Loucy (cell line): Measurements from ENCODE around the gene FAM221B.

ENCODE experiments used
- H2AFZ ChIP-seq: fragments of 200-600 bp; sonication (generic); 2 replicates; pipeline ENCODE4 v1.6.0; 2016; ENCODE audit warnings: antibody characterized with exemption, mild to moderate bottlenecking, low read length, moderate library complexity
- H3F3A ChIP-seq: fragments of 200-600 bp; 2 replicates; pipeline ENCODE4 v1.6.0; 2016; ENCODE audit warnings: antibody characterized with exemption, low read depth, mild to moderate bottlenecking
- H3K27me3 ChIP-seq: fragments of 200-600 bp; sonication (generic); 2 replicates; pipeline ENCODE4 v1.6.1; 2014; ENCODE audit warnings: low read length, mild to moderate bottlenecking; ENCODE audit not compliant: insufficient read depth, poor library complexity, severe bottlenecking
- H3K36me3 ChIP-seq: fragments of 200-600 bp; sonication (generic); 2 replicates; pipeline ENCODE4 v1.6.1; 2016; ENCODE audit warnings: low read length; ENCODE audit not compliant: insufficient read depth
- H3K4me1 ChIP-seq: fragments of 200-600 bp; sonication (generic); 2 replicates; pipeline ENCODE4 v1.5.1; 2014; ENCODE audit warnings: low read length, mild to moderate bottlenecking; ENCODE audit not compliant: insufficient read depth, poor library complexity, severe bottlenecking
- H3K4me2 ChIP-seq: fragments of 200-600 bp; sonication (generic); 2 replicates; pipeline ENCODE4 v1.6.0; 2014; ENCODE audit warnings: antibody characterized with exemption, low read length, low read depth, mild to moderate bottlenecking; ENCODE audit not compliant: poor library complexity, severe bottlenecking
- H3K4me3 ChIP-seq: fragments of 200-600 bp; sonication (generic); 2 replicates; pipeline ENCODE4 v1.5.1; 2014; ENCODE audit warnings: low read length, mild to moderate bottlenecking, mixed read lengths; ENCODE audit not compliant: poor library complexity, severe bottlenecking
- H3K79me2 ChIP-seq: fragments of 200-600 bp; sonication (generic); 2 replicates; pipeline ENCODE4 v1.6.1; 2014; ENCODE audit warnings: low read length; ENCODE audit not compliant: insufficient read depth
- H3K9ac ChIP-seq: fragments of 200-600 bp; sonication (generic); 2 replicates; pipeline ENCODE4 v1.6.0; 2014; ENCODE audit warnings: mild to moderate bottlenecking, low read depth, low read length, moderate library complexity; ENCODE audit not compliant: poor library complexity, severe bottlenecking
- H3K9me2 ChIP-seq: fragments of 200-600 bp; sonication (generic); replicated peaks from 2 replicates; pipeline ENCODE4 v1.6.1; 2016; ENCODE audit warnings: low read depth, low read length, mixed read lengths
- H3K9me3 ChIP-seq: fragments of 200-600 bp; sonication (generic); 2 replicates; pipeline ENCODE4 v1.6.1; 2014; ENCODE audit warnings: mild to moderate bottlenecking, antibody characterized with exemption, low read length, low read depth; ENCODE audit not compliant: insufficient read depth
- H4K20me1 ChIP-seq: fragments of 200-600 bp; sonication (generic); 2 replicates; pipeline ENCODE4 v1.6.0; 2014; ENCODE audit warnings: antibody characterized with exemption, low read length, mild to moderate bottlenecking; ENCODE audit not compliant: insufficient read depth, poor library complexity, severe bottlenecking
- CTCF ChIP-seq: fragments of 200-600 bp; sonication (generic); conservative IDR thresholded peaks from 2 replicates; pipeline ENCODE4 v1.5.1; 2014; ENCODE audit warnings: mild to moderate bottlenecking, antibody characterized with exemption, low read length
- EZH2phosphoT487 ChIP-seq: fragments of 200-600 bp; IDR thresholded peaks from 2 replicates; pipeline ENCODE4 v1.6.1; 2018; ENCODE audit warnings: antibody characterized with exemption, mild to moderate bottlenecking, moderate library complexity, borderline replicate concordance

The FAM221B gene

DNA sequence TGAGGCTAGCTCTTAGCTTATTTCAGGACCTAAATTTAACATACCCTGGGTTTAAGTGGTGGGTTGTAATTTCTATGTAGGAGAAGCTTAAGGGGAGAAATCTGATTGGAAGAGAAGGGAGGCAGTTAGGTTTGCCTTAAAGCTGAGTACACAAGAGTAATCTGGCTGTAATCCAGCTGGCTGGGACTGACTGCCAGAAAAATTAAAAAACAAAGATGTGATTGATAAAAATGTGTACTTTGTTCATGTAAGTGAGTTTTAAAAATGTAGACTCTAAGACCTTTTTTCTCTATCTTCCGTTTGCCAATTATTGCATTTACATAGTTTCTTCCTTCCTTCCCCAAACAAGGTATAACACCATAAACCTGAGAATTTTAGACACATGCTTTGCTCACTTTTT is 57.0 kb downstream of the FAM221B start:
- no peak for TF ChIP-seq CTCF
- no peak for TF ChIP-seq EZH2phosphoT487
- no peak overlapping the region for H3K4me3 ChIP-seq
- H3K79me2 ChIP-seq: peaks cover 31% of the 10 kb centered on the region
- no peak overlapping the region for H3K4me2 ChIP-seq
- peaks cover 8% of the 10 kb centered on the region for H4K20me1 ChIP-seq
- H2AFZ ChIP-seq: no peak overlapping the region
- H3F3A ChIP-seq: no peaks in the 10 kb centered on the region
- no peaks in the 10 kb centered on the region for H3K9me3 ChIP-seq
- no peaks in the 10 kb centered on the region for H3K9me2 ChIP-seq
- H3K27me3 ChIP-seq: no peaks in the 10 kb centered on the region
- no peaks in the 10 kb centered on the region for H3K36me3 ChIP-seq
- no peak overlapping the region for H3K9ac ChIP-seq
- no peaks in the 10 kb centered on the region for H3K4me1 ChIP-seq

- TF ChIP-seq CTCF: no peak
- no peak for TF ChIP-seq EZH2phosphoT487
- peaks cover 33% of the 10 kb centered on the region for H3K79me2 ChIP-seq
- H3K27me3 ChIP-seq: no peaks in the 10 kb centered on the region
- H4K20me1 ChIP-seq: peaks cover 9% of the 10 kb centered on the region
- H2AFZ ChIP-seq: no peak overlapping the region
- no peak overlapping the region for H3K4me3 ChIP-seq
- H3K36me3 ChIP-seq: no peaks in the 10 kb centered on the region
- no peak overlapping the region for H3K9ac ChIP-seq
- no peaks in the 10 kb centered on the region for H3K4me1 ChIP-seq
- no peaks in the 10 kb centered on the region for H3F3A ChIP-seq
- no peaks in the 10 kb centered on the region for H3K9me2 ChIP-seq
- H3K4me2 ChIP-seq: no peak overlapping the region
- no peaks in the 10 kb centered on the region for H3K9me3 ChIP-seq
Measured at GRCh38 chr9:35771075-35771433, 57.5 kb downstream of the FAM221B start.

- H3F3A ChIP-seq: no peaks in the 10 kb centered on the region
- peaks cover 9% of the 10 kb centered on the region for H4K20me1 ChIP-seq
- H3K79me2 ChIP-seq: peaks cover 40% of the 10 kb centered on the region
- H3K4me3 ChIP-seq: no peak overlapping the region
- H3K36me3 ChIP-seq: no peaks in the 10 kb centered on the region
- no peak overlapping the region for H3K9ac ChIP-seq
- H3K9me2 ChIP-seq: no peaks in the 10 kb centered on the region
- TF ChIP-seq CTCF (no peak), EZH2phosphoT487 (no peak)
- no peak overlapping the region for H3K4me2 ChIP-seq
- no peaks in the 10 kb centered on the region for H3K27me3 ChIP-seq
- no peaks in the 10 kb centered on the region for H3K4me1 ChIP-seq
- H3K9me3 ChIP-seq: no peaks in the 10 kb centered on the region
- no peak overlapping the region for H2AFZ ChIP-seq
Measured at GRCh38 chr9:35769763-35770162, 58.8 kb downstream of the FAM221B start.
